Activated CD8-positive, alpha-beta memory T cell treated with anti-CD3 and anti-CD28 coated beads, Interleukin-2, amount 50 U/mL, for 4 hours (primary cell): ENCODE data around the gene SLC40A1.

ENCODE experiments used
- DNase-seq: peaks from one replicate; pipeline ENCODE4 v3.0.0-alpha.2; 2020

Gene SLC40A1

DNA sequence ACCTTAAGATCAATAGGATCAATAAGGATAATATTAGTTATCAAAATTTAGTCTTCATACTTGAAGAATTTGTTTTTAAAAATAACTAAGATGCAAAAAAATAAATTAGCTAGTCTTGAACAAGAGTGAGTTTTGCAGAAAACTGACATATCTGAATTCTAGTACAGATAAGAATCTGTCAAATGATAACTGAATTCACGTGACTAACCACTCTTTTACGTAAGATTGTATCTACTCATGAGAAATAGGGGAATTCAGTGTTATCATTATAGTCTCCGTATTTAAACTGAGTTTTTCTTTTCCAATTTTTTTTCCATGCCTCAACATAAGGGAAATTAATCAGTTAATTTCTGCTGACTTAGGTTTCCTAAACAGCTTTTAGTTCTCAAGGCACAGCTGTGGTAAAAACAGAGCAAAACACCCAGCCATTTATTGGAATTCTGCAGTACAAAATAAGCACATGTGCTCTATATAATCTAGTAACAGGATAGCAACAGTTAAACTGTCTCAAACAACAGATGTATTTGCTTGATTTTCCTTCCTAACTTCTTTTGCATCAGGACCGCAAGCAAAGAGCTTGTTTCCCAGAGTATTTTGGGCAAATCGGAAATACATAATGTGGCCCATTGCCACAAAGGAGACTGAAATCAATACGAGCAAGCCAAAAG is 19.1 kb downstream of the SLC40A1 start:
- DNase-seq = no peak

- no peak for DNase-seq
Observed at GRCh38 chr2:189560273-189560586, 20.4 kb downstream of the SLC40A1 start.

DNA sequence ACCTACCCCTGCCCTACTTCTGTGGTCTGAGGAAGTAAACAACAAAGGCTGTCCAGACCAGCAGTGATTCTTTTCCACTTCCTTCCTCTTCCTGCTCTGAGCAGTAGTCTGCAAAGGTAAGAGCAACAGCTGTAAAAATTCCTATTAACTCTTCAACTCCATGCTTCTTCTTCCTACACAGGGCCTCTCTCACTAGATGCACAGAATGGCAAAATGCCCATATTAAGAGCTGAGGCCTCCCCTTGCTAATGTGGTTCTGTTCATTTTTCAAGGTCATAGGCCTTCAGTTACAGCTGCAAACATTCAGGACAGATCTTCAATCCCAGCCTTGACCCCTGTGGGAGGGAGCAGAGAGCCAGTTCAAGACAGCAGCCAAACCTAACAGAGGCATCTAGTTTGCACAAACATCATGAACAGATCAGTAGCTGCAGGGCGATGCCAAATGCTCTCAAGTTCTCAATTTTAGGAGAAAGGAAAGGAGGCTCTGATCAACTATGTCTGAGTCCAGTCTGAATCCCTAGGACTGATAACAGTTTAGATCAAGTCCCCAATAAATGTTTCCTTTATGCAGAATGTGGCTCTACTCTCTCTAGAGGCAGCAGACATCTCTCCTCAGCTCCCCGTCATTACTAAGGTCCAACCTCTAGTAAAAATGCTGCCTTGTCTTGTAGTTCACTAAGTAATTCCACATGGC is 20.9 kb downstream of the SLC40A1 start:
- DNase-seq = no peak

DNA sequence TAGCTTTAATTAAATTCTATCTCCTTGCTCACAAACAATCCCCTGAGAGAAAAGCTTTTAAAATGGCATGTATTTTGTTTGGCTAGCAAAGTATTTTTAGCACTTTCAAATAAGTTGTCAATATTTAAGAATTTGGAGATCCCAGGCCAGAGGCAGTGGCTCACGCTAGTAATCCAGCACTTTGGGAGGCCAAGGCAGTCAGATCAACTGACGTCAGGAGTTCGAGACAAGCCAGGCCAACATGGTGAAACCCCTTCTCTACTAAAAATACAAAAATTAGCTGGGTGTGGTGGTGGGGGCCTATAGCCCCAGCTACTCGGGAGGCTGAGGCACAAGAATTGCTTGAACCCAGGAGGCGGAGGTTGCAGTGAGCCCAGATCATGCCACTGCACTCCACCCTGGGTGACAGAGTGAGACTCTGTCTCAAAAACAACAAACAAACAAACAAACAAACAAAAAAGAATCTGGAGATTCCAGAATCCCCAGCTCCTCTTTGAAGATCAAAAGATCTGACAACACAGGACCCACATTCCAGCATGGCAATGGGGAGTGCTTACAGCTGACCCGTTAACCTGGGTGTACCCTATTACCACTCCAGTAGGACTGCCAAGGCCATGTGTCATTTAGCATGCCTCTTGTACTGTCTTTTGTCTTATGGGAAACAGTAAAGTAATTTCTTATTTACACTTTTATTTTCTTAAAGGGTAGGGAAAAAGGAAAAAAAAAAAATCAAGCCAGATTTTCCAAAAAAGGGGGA is 21.9 kb downstream of the SLC40A1 start:
- DNase-seq = no peak

DNA sequence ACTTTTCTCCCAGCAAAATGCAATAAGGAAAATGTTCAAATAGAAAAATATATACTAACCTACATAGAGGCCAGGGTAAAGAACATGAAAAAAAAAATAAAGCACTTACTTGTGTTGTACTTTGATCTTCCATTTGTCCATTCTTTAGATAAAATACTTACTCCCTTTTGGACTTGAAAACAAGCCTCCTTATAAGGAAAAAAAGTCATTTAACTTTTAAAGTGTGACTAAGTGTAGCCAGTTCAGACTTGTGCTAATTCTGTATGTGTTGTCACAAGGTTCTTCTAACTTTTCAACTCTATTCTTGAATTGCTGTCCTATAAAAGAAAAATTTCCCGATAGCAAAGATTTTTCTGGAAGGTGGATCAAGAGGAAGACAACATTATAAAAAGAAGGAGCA is 23.2 kb downstream of the SLC40A1 start:
- DNase-seq = no peak

- DNase-seq = no peak
Observed at GRCh38 chr2:189556526-189556925, 24.1 kb downstream of the SLC40A1 start.

GRCh38 chr2:189555232-189555631 is 25.4 kb downstream of the SLC40A1 start:
- DNase-seq = no peak

DNA sequence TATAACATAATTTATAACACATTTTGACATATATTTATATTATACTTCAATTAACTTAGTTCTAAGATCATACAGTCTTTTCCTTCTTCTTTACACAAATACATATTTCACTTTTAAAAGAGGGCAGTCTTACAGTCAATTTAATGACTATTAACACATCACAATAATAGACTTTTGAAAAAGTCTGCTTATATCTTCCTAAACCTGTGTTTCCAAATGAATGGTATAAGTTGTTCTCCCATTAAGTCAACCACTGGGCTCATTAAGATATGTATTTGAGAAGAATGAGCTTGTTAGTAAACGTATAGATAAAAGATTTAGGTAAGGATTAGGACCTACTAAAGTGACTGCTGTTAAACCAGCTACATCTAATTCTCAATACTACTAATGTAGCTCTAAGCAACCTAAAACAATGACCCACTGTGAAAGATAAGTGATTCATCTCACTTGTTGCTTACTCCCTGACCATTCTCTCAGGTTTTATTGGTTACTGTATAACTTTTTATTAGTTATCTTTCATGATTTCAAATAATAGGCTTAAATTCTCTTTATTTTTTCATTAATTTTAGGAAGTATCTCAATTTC is 27.0 kb downstream of the SLC40A1 start:
- DNase-seq = no peak

- no peak for DNase-seq
Observed at GRCh38 chr2:189552991-189553404, 27.6 kb downstream of the SLC40A1 start.

- no peak for DNase-seq
Observed at GRCh38 chr2:189552334-189552990, 28.1 kb downstream of the SLC40A1 start.

GRCh38 chr2:189551808-189552207 is 28.8 kb downstream of the SLC40A1 start:
- DNase-seq = no peak

- DNase-seq = no peak
Observed at GRCh38 chr2:189549449-189549832, 31.1 kb downstream of the SLC40A1 start.

DNA sequence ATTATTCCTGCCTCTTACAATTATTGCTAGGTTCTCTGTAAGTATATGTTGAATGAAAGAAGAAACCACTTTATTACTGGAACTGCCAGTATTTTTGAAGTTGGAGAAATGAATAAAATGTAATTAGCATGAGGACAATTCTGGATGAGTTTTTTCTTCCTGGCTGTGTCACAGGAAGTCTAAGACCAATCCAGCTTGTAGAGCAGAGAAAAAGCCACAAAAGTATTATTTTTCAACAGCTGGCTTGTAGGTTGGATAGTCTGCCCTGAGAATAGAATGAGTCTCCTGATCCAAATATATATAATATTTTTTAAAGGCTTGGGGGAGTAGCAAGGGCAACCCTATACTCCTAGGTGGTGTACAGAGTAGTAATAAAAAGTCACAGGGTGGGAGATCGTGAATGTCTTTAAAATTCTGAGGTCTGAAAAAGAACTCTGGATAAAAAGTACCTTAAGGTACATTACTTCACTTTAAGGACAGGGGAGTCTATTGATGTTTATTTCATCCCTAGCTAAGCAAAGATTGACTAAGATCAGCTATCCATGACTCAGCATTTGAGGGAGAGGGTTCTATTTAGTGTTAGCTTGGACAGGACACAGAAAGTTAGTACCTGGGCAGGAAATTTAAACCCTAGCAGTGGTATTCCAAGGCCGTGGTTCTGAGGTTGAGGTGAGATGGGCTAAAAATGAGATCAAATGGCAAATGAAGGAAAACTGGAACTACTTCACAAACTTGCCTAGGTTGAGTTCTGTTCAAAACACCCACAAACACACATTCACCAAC is 31.7 kb downstream of the SLC40A1 start:
- no peak for DNase-seq

- DNase-seq = no peak
Observed at GRCh38 chr2:189545418-189545817, 35.2 kb downstream of the SLC40A1 start.

GRCh38 chr2:189544318-189545042 is 36.1 kb downstream of the SLC40A1 start:
- DNase-seq = no peak

DNA sequence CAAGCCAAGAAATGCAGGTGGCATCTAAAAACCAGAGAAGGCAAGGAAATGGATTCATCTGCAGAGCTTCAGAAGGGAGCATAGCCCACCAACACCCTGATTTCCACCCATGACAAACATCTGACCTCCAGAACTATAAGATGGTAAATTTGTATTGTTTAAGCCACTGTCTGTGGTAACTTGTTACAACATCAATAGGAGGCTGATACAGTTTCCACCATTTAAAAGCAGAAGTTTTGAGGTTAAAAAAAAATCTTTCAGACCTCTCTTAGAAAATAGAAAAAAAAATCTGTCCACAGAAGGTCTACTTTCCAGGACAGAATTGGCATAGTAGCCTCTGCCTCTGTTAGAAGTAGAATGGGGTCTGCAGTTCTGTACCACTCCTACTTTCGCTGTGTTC is 37.2 kb downstream of the SLC40A1 start:
- DNase-seq = no peak

GRCh38 chr2:189542145-189542882 is 38.3 kb downstream of the SLC40A1 start:
- no peak for DNase-seq

DNA sequence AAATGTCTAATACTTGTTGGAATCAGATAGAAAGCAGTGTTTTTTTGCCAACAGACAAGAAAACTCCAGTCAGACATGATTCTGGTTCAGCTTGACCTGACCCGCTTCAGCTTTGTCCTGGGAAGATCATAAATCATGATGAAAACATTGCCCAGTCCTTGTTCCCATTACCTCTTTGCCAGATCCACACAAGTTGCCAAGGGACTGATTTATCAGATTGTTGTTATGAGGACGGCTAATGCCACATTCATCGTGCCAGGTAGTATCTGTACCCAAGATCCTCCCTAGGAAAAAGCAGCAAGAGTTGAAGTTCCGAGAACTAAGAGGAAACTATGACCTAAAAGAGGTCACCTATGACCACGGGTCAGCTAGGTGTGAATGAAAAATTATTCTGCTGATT is 39.0 kb downstream of the SLC40A1 start:
- DNase-seq = no peak

DNA sequence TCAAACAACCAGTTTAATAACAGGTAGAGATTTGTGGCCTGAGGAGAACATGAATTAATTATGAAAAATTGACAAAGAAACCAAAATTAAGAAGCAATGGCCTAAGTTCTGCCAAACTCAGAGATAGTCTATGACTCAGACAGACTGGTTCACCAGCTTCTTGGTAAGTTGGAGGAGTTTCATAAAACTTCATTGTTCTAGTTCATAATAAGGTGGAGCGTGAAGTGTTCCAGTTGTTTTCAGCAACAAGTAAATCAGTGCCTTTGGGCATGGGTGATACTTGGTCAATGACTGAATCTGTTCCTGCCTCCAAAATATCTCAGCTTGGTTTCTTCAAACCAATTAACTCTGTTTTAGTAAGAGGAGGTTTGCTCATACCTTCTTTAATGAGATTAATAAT is 40.0 kb downstream of the SLC40A1 start:
- DNase-seq = no peak

DNA sequence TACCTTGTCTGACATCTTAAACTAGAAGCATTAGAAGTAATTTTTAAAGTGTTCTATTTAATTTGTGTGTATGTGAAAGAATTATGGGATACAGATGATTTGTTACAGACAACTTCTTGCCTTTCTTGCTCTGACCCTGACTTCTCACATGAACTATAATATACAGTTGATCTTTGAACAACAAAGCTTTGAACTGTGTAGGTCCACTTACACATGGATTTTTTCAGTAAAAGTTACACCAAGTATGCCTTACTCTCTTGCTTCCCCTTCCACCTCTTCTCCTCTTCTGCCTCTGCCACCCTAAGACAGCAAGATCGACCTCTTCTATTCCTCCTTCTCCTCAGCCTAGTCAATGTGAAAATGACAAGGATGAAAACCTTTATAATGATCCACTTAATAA is 42.2 kb downstream of the SLC40A1 start:
- DNase-seq = no peak

- DNase-seq = no peak
Observed at GRCh38 chr2:189536830-189537229, 43.8 kb downstream of the SLC40A1 start.
